Embryonic facial prominence (tissue), 1 donor: ENCODE data around the gene URM1.

ENCODE experiments used
- DNase-seq: peaks from one replicate; pipeline ENCODE4 v3.0.0-alpha.2; 2016; ENCODE audit errors: extremely low spot score

Gene URM1

DNA sequence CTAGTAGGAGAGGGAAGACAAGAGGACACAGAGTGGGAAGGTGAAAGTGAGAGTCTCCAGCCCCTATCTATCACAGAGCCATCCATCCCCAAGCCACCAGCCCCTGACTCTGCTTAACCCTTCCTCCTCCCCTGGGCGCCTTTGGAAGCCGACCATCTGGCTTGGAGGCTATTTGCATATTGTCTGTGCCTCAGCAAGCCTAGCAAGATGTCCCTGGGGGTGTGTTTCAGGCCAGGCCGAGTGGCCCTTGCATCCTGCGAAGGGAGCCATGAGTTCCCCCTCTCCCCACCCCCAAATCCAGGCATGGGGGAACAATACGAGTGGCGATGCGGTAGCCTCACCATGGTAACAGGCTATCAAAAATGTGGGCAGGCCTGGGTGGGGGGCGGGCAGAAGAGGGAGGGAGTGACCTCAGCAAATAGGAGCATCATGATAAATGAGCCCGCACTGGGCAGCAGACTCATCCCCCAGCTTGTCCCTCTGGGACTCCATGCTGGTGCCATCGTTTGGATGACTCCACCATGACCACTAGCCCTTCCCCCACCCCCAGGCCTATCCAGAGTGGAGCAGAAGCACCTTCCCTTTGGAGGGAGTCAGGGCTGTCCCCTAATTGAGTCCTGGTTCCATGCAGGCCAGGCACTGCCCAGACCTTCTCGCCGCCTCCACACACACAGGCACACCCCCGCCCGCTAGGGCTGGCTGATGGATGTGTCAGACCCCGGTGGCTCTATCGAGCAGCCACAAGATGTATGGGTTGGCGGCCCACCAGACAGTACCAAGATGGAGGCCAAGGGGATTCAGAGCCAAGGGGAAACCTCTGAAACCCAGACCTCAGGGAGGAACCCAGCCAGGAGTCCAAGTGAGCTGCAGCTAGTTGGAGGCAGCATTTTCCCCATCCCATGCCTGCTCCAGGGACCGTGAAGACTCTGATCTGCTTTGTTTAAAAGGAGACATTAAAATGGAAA, 14.6 kb downstream of the URM1 start:
- DNase-seq, result no peak

DNA sequence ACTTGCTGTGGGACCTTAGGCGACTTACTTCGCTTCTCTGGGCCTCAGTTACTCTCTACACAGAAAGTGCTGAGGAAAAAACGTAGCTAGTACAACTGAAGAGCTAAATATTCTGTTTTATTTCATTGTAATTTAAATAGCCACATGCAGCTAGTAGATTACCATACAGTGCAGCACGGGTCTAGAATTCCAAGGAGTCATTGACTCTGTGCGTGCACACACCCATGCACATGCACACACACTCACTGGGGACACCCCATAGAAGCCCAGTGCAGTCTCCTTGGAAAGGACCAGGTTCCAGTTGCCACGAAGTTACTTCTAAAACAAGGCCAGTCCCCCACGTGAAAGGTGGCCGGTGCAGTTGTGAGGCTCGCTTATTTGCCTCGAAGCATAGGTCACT, 17.0 kb downstream of the URM1 start:
- DNase-seq, result no peak

DNA sequence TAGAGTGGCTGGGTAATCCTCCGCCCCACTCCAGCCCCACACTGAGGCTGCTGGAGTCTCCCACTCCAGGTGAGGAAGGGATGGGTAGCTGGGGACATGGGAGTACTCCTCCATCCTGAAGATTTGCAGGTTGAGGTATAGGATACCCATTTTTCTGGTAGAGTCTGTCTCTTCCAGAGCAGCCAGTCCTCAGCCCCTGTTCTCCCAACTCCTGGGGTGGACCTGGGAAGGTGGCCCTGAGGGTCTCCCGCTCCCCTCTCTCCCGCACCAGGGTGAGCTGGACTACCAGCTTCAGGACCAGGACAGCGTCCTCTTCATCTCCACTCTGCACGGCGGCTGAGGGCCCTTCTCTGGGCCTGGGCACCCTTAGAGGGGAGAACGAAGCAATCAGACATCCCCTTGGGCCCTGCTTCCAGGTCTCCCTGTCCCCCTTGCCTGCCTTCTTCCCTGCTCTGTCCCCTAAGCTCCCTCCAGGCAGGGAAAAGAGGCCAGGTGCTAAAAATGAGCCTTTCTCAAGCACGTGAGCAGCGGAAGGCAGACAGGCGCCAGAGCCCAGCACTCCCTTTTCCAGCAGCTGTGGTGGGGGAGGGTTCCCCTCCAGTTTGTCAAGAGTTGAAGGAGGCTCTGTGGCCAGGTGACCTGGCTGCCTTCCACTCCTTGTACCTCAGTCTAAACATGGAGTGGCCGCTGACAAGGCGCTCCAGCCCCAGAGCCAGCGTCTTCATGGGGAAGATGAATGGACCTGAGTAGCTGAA, 18.4 kb downstream of the URM1 start:
- DNase-seq, result no peak

DNA sequence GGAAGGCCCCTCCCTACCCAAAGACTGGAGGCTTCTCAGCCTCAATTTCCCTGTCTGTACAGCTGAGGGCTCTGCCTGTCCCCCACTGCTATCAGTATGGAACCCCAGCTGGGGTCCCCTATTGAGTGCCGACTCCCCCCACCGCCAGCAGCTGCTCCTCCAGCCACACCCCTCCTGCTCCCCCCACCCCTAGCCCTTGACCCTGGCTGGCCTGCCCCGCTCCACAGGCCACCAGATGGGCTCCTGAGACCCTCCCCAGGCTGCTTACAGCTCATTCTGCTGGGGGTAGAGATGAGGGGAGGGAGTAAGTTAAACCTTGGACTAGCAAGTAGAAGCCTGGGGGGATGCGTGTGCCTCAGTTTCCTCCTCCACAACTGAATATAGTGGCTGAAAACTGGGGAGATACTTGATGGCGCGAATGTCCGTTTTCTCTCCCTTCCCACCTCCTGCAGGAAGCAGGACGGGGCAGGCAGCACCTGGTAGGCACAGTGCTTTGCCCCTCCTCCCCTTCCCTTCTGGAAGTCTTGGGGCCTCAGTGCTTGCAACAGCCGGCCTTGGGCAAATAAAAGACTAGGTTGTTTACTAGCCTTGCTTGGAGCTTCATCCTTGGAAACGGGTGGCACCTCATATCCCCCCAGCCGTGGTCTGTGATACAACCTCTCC, 19.1 kb downstream of the URM1 start:
- DNase-seq, result no peak

DNA sequence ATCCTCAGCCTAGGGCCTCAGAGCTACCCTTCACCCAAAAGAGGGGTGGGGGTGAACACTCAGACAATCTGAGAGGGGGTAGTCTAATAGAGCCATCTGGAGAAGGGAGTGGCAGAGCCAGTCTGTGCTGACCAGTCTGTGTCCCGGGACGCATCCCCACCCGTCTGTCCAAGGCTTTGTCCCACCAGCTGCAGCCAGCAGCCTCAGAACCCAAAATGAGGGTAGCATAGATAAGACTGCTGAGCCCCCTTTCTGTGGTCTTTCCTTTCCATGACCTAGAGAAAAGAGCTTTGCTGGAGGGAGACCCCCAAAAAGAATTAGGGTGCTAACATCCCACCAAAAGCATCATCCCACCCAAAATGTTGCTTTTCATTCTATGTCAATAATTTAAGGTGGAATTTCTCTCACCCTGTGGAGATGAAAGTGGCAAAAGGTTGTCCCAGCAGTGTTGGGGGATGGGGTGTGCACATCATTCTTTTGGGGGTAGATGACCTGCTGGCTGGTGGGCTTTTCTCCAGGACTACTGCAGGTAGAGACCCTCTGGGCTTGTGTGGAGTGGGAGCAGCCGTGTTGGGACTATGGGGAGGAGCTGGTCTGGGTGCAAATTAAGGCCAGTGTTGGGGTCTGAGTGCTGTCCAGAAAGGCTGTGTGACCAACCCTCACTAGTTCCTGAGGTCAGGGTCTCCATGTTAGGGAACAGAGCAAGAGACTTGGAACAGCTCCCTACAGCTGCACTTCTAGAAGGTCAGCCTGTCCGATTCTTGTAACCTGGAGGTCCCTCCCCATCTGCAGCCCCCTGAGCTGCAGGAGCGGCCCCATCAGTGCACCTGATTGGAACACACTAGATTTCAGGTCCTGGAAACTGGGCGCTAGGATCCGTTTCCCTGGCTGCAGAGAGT, 19.9 kb downstream of the URM1 start:
- no peak for DNase-seq

DNA sequence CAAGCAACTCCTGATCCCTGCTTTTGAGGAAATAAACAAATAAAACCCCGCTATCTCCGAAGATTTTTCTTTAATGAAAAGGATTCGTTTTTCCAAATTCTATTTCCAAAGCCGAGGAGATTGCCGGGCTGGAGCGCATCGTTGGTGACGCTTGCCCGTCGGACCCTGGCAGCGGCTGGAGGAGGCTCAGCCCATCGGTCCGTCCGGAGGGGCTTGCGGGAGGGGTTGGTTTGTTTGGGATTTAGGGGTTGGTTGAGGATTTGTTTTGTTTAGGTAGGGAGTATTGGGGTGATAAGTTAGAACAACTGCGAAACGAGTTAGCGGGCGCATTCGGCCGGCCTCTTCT, 20.8 kb downstream of the URM1 start:
- DNase-seq, result no peak

DNA sequence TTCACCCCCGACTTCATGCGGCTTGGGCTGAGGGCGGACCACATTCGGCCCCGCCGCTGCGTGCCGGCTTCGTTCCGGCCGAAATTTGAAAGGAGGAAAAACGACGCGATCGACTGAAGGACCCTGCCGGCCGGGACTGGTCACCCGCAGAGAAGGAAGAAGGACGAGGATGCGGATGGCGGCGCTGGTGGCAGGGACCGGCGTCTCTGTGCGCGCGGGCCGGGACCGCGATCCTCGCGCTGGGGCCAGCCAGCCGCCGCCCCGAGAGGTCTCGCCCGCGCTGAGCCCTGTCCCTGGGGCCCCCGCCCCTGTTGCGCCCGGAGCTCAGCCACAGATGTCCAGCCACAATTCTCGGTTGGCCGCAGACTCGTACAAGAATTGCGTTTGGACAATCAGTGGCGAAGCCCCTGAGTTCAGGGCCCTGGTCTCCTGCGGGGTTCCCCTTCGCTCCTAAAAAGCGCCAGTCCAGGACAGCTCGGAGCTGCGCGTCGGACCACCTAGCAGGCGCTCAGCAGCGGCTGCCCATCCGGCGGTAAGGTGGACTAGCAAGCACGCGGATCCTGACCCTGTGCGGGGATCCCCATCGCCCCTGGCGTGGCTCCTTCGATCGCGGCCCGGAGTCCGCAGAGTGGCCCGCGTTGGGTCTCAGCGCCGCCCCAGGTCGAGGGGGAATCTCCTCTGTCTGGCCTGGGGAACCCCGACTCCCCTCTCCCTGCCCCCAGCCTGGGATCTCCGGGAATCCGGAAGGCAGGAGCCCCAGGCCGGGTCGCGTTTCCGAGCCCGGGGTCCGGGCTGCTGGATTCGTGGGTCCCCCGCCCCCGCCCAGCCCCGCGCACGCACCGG, 21.3 kb downstream of the URM1 start:
- no peak for DNase-seq

DNA sequence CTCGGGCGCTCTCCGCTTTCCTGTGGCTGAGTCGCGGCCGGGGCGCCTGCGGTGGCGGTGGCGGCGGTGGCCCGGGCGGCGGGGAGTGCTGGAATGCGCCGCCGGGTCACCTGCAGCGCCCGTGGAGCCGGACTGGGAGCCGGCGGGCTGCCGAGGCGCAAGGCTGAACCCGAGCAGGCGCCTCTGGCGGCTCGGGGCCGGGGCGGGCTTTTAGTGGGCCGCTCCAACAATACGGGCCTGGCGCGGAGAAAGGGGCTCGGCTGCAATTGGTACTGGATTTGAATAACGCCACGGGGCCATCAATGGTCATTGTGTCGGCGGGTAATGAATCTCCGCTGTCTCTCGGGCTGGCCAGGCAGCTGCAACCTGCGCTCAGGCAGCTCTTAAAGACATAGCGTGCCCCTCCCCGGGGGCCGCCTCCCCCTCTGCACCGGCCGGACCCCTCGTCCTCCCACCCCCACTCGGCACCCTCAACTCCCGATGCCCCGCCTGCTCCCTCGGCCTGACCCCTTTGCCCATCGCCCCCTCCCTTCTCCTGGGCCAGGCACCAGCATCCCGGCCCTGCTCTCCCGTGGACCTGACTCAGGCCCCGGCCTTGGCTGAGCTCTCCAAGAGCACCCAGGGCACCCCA, 22.1 kb downstream of the URM1 start:
- DNase-seq, result no peak

DNA sequence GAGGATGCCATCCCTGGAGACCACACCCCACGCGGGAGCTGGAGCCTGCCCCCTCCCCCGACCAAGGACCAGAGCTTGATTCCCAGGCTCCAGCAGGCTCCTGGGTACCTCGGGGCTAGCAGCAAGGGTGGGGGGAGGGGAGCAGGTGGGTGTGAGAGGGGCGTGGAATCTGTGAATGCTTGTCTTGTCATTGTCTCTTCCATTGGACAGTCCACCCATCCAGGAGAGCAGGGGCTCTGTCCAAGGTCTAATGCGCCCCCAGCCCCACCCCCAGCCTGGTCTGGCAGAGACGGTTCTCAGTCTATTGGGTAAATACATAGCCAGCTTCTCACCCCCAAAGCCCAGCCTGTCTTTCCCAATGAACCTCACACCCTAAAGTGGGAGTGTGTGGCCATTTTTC, 22.8 kb downstream of the URM1 start:
- DNase-seq, result no peak

DNA sequence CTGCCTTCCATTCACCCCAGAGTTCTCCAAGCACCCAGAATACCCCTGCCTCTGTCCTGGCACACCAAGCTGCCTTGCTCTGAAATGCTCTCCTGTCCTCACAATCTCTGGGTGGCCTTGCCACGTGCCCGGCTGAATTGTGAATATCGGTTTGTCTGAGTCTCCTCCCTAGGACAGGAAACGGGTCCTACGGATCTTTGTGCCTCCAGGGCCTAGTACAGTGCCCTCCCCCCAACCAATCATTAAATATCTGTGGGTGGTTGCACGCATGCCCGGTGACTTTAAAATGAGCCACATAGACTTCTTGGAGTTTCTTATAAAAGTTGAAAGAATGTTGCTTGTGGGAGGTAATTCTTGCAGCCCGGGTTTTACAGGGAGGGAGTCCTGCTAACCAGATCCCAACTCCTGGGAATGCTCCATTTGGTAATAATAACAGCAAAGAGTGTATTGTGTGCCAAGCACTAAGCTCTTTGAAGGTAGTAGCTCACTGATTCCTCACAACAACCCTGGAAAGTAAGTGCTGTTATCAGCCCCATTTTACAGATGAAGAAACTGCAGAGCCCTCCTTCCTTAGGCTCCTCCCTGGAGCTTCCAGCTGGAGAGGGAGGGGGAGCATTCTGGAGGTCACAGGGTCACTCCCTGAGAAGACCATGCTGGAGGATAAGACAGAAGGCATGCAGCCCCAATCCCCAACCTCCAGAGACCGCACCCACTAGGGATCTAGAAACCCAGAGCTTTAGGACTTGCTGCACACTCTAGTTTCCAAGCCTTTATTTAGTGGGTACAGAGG, 23.4 kb downstream of the URM1 start:
- DNase-seq, result no peak

DNA sequence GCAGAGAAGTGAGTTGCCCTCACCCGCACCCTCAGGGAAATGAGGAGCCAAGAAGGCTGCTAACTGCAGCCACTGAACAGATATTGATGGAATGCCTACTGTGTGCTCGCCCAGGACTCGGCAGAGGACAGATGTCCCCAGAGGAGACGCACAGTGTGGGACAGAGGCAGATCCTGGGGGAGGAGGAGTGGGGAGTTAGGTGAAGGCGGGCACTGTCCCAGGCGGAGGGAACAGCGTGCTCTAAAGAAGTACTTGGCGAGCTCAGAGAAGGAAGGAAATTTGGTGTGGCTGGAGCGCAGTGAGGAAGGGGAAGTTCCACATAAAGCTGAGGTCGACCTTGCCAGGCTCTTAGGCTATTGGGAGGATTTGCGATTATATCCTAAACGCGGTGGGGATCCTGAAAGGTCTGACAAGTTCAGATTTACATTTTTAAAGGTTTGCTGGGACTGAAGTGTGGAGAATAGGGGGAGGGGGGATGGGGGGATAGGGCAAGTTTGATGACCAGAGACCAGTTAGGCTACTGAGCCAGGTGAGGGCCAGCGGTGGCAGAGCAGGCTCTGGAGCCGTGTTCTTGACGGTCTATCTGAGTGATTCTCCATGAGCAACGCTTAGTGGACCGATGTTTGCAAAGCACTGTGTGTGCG, 25.9 kb downstream of the URM1 start:
- no peak for DNase-seq

DNA sequence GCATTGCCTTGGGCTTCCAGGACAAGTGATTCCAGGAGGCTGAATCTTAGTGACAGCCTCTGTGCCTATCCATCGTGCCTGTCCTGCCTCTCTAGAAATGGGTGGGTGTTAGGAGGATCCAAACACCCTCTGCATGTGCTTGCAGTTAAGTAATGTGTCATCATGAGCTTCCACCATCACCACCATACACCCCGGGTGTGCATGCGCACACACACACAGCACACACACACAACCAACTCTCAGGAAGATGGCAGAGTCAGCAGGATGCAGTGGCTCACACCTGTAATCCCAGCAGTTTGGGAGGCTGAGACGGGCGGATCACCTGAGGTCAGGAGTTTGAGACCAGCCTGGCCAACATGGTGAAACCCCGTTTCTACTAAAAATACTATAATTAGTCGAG, 26.7 kb downstream of the URM1 start:
- DNase-seq, result no peak

DNA sequence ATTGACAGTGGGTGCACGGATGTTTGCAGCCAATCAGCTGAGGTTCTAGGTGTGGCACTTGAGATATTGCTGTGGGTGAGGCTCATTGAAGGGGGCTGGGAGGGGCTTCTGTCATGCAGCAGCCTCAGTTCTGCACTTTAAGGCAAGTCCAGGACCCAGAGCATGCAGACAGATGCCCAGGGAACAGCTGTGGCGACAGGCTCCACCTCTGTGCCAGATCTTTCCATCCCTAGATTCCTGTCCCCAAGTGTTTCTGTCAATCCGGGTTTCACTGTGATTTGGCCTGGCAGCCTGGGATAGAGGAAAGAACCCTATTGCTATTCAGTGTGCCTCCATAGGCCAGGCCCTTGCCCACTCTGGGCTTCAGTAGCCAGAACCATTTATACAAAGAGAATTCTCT, 28.7 kb downstream of the URM1 start:
- no peak for DNase-seq

DNA sequence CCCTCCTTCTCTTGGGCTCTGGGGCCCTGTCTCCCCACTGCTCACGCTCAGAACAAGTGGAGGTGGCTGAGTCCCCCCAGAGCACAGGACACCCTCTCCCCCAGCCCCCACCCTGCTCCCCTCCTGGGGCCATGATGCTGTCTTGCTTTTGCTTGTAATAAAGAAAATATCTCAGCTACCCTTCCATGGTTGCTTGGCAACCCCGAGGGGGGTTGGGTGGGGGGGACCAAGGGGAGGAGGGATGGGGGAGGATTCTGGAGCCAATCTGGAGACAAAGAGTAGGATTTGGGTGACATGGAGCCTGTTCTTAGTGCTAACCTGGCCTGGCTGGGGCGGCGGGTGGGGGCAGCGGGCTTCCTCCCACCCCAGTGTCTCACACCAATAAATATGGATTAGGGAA, 33.4 kb downstream of the URM1 start:
- no peak for DNase-seq

DNA sequence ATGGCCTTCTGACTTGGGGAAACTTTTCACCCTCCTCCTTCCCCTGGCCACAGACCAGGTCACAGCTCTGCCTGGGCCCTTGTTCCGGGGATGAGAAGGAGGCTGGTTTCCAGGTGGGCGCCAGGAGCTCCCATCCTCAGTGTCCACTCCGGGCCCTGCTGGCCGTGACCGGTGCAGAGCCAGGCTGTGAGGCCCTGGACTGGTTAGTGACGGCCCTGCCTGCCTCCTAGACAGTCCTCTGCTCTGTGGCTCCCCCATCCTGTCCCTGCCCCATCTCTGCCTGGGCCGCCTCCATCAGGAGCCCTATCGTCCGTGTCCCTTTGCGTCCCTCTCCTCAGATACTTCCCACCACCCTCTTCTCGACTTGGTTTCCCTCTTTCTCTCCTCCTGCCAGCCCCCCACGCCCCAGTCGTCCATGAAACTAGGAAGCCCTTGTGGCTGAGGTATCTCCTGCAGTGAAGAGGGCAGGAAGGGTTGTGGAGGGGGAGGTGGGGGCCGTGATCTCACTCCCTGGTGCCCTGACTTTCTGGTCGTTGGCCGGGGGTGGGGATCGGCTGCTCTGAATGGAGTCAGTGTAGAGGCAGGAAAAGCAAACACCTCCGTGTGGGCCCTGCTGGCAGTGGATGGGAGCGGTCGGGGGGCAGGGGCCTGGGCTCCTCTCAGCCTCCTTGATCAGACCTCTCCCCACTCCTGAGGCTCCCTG, 34.1 kb downstream of the URM1 start:
- DNase-seq, result no peak

DNA sequence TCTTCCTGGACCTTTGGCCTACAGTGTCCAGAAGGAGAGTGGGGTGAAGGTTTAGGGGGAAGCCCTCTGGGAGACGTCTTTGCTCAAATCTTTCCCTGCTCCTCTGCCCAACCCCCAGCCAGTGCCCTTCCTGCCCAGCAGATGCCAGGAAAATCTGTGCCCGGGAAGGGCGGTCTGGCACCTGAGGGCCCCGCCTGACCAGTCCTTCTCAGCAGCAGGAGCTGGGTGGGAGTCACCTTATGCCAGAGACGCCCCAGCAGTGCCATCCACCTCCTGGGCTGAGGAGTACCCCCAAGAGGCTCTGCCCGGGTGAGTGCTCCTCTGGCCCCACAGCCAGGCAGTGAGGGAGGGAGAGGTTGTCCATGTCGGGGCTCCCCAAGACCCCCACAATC, 34.6 kb downstream of the URM1 start:
- no peak for DNase-seq

DNA sequence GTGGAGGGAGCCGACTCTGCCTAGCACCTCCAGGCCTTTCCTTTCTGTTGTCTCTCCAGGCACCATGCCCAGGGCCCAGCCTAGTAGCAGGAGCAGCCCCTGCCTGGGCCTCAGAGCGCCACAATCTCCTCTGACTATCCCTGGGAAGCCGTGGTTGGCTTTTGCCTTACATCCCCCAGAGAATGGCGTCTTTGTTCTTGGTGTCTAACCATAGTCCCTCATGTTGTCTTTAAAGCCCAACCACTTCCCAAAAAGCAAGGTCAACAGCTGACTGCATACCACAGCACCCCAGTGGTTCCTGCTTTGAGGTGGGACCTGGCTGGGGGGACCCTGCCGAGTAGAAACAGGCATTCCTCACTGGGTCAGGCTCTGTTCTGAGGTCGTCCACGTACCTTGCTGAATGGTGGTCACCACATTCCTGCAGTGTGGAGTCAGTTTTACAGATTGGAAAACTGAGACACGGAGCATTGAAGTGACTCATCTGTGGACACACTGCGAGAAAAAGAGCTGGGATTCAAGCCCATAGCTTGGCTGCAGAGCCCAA, 35.7 kb downstream of the URM1 start:
- DNase-seq, result no peak

DNA sequence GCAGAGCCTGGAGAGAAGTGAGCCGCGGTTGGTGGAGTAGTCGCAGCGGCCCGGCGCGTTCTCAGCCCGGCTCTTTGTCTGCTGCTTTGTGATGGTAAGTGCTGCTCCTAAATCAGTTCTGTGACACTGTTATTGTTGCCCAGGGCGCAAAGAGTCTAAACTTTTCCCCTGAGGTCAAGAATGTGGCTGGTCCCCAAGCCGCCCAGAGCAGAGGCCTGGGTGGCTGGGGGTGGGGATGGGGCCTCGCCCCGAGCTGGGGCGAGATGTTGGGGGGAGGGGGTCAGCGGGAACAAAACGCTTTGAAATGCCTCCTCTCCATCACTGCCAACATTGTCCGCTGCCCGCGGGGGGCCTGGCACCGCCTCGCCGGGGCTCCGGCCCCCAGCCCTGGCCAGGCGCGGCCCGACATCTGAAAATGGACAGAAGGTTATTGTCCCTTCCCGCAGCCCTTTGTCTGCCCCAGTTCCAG, 37.8 kb downstream of the URM1 start:
- DNase-seq, result no peak
